Activated naive CD8-positive, alpha-beta T cell (primary cell): ENCODE measurements around the gene HSP90AB1.
A peak's percentile ranks its signal among the peaks of the same experiment; 100 is the strongest.
"Not testable (repeated sequence)": the region's sequence is repeated elsewhere in the genome, so short reads cannot be mapped to it uniquely, and the experiment has no call there.

ENCODE experiments used
- H3K27ac Mint-ChIP-seq: one replicate; pipeline ENCODE4 v1.8.0; 2021; ENCODE audit warnings: mixed read lengths
- H3K27me3 Mint-ChIP-seq: one replicate; pipeline ENCODE4 v1.8.0; 2021; ENCODE audit warnings: mixed read lengths
- H3K36me3 Mint-ChIP-seq: one replicate; pipeline ENCODE4 v1.8.0; 2021; ENCODE audit warnings: mixed read lengths
- H3K4me1 Mint-ChIP-seq: one replicate; pipeline ENCODE4 v1.8.0; 2021; ENCODE audit warnings: low read depth, mixed read lengths
- H3K4me3 Mint-ChIP-seq: one replicate; pipeline ENCODE4 v1.8.0; 2021; ENCODE audit warnings: mild to moderate bottlenecking, mixed read lengths
- H3K9me3 Mint-ChIP-seq: one replicate; pipeline ENCODE4 v1.8.0; 2021; ENCODE audit warnings: low read depth, mixed read lengths

The HSP90AB1 gene

DNA sequence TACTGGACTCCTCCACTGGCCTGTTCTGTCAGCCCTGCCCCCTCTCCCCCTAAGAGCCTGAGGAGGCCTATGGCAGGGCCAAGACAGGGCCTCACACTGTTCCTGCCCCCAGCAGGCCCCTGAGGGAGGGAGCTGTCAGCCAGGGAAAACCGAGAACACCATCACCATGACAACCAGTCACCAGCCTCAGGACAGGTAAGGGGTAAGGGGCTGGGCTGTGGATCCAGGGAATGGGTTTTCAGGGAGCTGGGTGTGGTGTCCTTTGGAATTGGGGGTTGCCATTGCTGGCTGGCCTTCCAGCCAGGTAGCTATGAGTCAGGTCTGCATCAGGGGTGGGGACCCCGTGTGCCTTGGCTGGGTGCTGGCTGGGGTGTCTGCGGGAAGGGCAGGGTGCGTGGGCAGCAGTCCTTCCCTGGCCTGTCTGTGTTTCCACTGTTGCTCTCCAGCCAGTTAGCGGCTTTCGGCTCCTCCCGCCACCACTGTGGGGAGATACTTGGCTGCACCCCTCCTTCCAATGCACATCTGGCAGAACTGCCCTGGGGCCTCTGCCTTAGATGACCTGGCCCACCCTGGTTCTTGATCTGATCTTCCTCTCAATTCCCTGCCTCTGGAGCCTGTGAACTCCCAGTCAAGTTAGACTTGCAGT is 19.6 kb upstream of the HSP90AB1 start:
- peaks cover 5% of the 10 kb centered on the region for H3K36me3 Mint-ChIP-seq
- H3K27ac Mint-ChIP-seq: no peak overlapping the region
- peaks cover 18% of the 10 kb centered on the region for H3K4me1 Mint-ChIP-seq
- no peaks in the 10 kb centered on the region for H3K9me3 Mint-ChIP-seq
- no peak overlapping the region for H3K4me3 Mint-ChIP-seq
- no peaks in the 10 kb centered on the region for H3K27me3 Mint-ChIP-seq

- peaks cover 9% of the 10 kb centered on the region for H3K36me3 Mint-ChIP-seq
- no peak overlapping the region for H3K27ac Mint-ChIP-seq
- no peak overlapping the region for H3K4me3 Mint-ChIP-seq
- no peaks in the 10 kb centered on the region for H3K27me3 Mint-ChIP-seq
- peaks cover 14% of the 10 kb centered on the region for H3K4me1 Mint-ChIP-seq
- no peaks in the 10 kb centered on the region for H3K9me3 Mint-ChIP-seq
Measured at GRCh38 chr6:44228031-44228430, 18.9 kb upstream of the HSP90AB1 start.

- no peaks in the 10 kb centered on the region for H3K27me3 Mint-ChIP-seq
- no peaks in the 10 kb centered on the region for H3K9me3 Mint-ChIP-seq
- H3K36me3 Mint-ChIP-seq: peaks cover 9% of the 10 kb centered on the region
- H3K4me3 Mint-ChIP-seq: no peak overlapping the region
- H3K27ac Mint-ChIP-seq: no peak overlapping the region
- peaks cover 13% of the 10 kb centered on the region for H3K4me1 Mint-ChIP-seq
Measured at GRCh38 chr6:44228433-44228832, 18.5 kb upstream of the HSP90AB1 start.

DNA sequence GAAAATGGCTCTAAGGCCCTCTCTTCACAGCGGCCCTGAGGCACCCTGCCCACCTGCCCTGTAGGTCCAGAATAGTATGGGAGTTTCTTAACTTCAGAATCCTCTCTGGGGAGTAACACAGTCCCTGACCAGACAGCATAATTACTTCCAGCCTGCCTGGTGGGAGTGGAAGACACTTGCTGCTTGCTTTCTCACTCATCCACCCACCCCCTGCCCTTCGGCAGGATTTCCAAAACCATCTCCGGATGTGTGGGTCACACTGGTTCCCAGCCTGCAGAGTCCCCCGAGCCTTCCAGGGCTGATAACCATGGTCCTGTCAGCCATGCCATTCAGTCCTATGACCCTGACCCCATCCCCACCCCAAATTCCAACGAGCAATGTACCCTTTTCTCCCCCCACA is 18.1 kb upstream of the HSP90AB1 start:
- Mint-ChIP-seq H3K4me3 (no peak overlapping the region), H3K9me3 (no peaks in the 10 kb centered on the region), H3K36me3 (peaks cover 9% of the 10 kb centered on the region), H3K27me3 (no peaks in the 10 kb centered on the region), H3K27ac (no peak overlapping the region), H3K4me1 (peaks cover 17% of the 10 kb centered on the region)

DNA sequence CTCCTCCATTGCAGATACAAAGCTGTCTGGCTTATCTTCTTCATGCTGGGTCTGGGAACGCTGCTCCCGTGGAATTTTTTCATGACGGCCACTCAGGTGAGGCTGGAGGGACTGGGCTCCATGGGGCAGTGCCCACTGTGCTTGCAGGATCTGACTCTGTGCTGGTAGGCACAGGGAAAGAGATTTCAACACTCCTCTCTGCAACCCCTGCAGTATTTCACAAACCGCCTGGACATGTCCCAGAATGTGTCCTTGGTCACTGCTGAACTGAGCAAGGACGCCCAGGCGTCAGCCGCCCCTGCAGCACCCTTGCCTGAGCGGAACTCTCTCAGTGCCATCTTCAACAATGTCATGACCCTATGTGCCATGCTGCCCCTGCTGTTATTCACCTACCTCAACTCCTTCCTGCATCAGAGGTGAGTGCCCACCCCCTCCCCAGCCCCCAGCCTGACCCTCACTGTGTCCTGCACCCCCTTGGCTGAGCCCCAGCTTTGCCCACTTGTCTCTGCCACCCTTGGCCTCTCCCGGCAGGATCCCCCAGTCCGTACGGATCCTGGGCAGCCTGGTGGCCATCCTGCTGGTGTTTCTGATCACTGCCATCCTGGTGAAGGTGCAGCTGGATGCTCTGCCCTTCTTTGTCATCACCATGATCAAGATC is 17.4 kb upstream of the HSP90AB1 start:
- H3K27me3 Mint-ChIP-seq: no peaks in the 10 kb centered on the region
- H3K4me1 Mint-ChIP-seq: peaks cover 13% of the 10 kb centered on the region
- no peaks in the 10 kb centered on the region for H3K9me3 Mint-ChIP-seq
- H3K36me3 Mint-ChIP-seq: peaks cover 9% of the 10 kb centered on the region
- H3K27ac Mint-ChIP-seq: no peak overlapping the region
- no peak overlapping the region for H3K4me3 Mint-ChIP-seq

DNA sequence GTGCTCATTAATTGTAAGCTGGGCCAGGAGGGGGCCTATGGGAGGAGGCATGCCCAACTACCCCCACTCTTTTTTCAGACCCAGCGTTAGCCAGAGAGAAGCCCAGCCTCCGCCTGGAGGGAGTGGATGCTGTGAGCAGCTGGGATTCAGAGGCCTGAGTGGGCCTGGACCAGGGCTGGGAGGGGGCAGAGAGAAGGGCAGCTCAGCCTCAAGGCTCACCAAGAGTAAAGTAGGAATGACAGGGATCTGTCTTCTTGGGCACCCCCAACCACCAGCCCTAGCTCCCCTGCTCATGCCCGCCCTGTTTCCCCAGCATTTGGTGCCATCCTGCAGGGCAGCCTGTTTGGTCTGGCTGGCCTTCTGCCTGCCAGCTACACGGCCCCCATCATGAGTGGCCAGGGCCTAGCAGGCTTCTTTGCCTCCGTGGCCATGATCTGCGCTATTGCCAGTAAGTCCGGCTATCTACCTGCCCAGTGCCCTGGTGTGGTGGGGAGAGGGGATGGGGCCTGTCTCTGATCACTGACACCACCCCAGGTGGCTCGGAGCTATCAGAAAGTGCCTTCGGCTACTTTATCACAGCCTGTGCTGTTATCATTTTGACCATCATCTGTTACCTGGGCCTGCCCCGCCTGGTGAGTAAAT is 16.7 kb upstream of the HSP90AB1 start:
- Mint-ChIP-seq H3K27me3 (no peaks in the 10 kb centered on the region), H3K36me3 (peaks cover 9% of the 10 kb centered on the region), H3K4me3 (no peak overlapping the region), H3K27ac (no peak overlapping the region), H3K9me3 (no peaks in the 10 kb centered on the region), H3K4me1 (peaks cover 8% of the 10 kb centered on the region)

GRCh38 chr6:44231426-44231825 is 15.5 kb upstream of the HSP90AB1 start:
- not testable (repeated sequence) for H3K36me3 Mint-ChIP-seq, H3K27ac Mint-ChIP-seq, H3K27me3 Mint-ChIP-seq, H3K9me3 Mint-ChIP-seq, H3K4me3 Mint-ChIP-seq, H3K4me1 Mint-ChIP-seq

GRCh38 chr6:44232676-44233566 is 14.0 kb upstream of the HSP90AB1 start:
- Mint-ChIP-seq H3K4me1 (peaks cover 16% of the 10 kb centered on the region), H3K9me3 (no peaks in the 10 kb centered on the region), H3K4me3 (no peak overlapping the region), H3K27ac (no peak overlapping the region), H3K36me3 (peaks cover 9% of the 10 kb centered on the region), H3K27me3 (no peaks in the 10 kb centered on the region)

DNA sequence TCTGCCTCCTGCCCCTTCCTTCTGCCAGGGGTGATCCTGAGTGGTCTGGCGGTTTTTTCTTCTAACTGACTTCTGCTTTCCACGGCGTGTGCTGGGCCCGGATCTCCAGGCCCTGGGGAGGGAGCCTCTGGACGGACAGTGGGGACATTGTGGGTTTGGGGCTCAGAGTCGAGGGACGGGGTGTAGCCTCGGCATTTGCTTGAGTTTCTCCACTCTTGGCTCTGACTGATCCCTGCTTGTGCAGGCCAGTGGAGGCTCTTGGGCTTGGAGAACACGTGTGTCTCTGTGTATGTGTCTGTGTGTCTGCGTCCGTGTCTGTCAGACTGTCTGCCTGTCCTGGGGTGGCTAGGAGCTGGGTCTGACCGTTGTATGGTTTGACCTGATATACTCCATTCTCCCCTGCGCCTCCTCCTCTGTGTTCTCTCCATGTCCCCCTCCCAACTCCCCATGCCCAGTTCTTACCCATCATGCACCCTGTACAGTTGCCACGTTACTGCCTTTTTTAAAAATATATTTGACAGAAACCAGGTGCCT is 13.3 kb upstream of the HSP90AB1 start:
- no peak overlapping the region for H3K27ac Mint-ChIP-seq
- peaks cover 9% of the 10 kb centered on the region for H3K36me3 Mint-ChIP-seq
- H3K9me3 Mint-ChIP-seq: no peaks in the 10 kb centered on the region
- peaks cover 23% of the 10 kb centered on the region for H3K4me1 Mint-ChIP-seq
- H3K4me3 Mint-ChIP-seq: no peak overlapping the region
- H3K27me3 Mint-ChIP-seq: no peaks in the 10 kb centered on the region

GRCh38 chr6:44234101-44235025 is 12.5 kb upstream of the HSP90AB1 start:
- Mint-ChIP-seq H3K36me3 (peaks cover 9% of the 10 kb centered on the region), H3K4me1 (peaks cover 26% of the 10 kb centered on the region), H3K27me3 (no peaks in the 10 kb centered on the region), H3K9me3 (no peaks in the 10 kb centered on the region), H3K27ac (no peak overlapping the region), H3K4me3 (no peak overlapping the region)

DNA sequence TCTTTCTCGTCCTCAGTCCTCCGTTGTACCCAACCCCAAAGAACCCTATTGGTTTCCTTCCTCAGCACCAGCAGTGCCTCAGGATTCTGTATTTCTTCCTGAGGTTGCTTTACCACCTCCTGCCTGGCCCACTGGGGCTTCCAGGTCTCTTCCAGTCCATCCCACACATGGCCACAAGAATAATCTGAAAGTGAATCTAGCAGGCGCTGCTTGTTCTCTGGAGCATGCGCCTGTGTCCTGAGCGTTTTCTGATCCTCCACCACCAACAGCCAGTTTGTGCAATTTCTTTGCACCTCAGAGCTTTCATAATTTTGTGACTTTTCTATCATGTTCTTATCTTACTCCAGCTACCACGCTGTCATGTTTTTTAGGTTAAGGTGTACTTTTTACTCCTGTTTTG is 11.6 kb upstream of the HSP90AB1 start:
- Mint-ChIP-seq H3K9me3 (no peaks in the 10 kb centered on the region), H3K4me3 (no peak overlapping the region), H3K27me3 (no peaks in the 10 kb centered on the region), H3K36me3 (peaks cover 9% of the 10 kb centered on the region), H3K27ac (no peak overlapping the region), H3K4me1 (peaks cover 26% of the 10 kb centered on the region)

DNA sequence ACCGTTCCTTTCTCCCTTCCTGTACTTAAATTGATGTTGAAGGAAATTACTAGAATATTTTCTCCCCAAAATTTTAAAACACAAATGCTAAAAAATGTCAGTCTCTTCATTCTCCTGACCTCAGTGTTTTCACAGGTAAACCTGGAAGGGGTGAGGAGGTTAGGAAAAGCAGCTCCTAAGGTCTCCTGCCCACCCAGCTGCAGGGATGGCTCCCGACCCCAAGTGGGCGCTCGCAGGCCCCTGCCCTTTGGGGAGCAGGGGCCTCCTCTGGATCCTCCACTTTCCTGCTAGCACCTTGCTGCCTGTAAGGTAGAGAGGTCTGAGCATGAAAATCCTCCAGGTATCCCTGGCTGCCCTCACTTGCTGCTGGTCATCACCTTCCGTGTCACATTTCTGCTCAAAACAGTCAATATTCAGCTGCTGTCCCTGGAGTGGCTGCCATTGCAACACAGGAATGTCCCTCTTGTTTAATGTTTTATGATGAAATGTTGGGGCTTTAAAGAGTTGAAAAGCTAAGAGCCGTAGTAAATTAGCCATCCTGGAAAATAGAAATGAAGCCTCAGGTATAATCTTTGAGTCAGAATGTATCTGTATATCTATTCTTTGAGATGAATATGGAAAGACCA is 10.9 kb upstream of the HSP90AB1 start:
- H3K36me3 Mint-ChIP-seq: peaks cover 6% of the 10 kb centered on the region
- H3K27ac Mint-ChIP-seq: peak overlapping the region; percentile 34
- no peak overlapping the region for H3K4me3 Mint-ChIP-seq
- no peaks in the 10 kb centered on the region for H3K9me3 Mint-ChIP-seq
- H3K4me1 Mint-ChIP-seq: peaks cover 26% of the 10 kb centered on the region
- H3K27me3 Mint-ChIP-seq: no peaks in the 10 kb centered on the region

DNA sequence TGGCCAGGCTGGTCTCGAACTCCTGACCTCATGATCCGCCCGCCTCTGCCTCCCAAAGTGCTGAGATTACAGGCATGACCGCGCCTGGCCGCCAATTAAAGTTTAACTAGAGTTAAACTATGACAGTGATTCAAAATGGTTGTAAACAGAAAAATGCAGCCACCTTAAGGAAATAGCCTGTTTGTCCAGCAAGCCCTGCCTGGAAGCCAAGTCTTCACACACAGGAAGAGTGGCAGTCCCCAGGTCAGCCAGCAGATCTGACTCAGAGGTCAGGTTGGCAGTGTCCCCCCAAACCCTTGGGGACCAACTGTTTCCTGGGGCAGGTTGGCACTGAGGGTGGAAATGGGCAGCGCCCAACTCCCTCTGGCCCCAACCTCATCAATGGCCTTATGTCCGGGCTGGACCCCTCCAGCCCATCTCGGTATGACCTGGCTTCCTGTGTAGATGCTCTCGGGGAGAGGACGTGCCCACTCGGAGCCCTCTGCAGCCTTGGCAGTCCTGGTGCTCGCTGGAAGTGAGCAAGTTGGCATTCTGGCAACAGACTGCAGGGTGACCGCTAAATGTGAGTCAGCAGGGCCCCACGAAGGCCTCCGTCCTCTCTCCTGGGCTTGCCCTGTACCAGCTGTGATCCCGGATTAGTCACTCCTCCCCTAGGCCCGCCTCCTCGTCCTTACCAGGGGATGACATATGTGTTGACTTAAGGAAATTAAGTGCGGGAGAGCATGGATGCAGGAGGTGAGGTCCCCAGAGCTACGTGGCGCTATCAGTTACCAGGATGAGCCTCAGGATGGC is 9.7 kb upstream of the HSP90AB1 start:
- peak overlapping the region; percentile 93 for H3K27ac Mint-ChIP-seq
- H3K27me3 Mint-ChIP-seq: no peaks in the 10 kb centered on the region
- peak overlapping the region; percentile 86 for H3K4me3 Mint-ChIP-seq
- no peaks in the 10 kb centered on the region for H3K9me3 Mint-ChIP-seq
- H3K36me3 Mint-ChIP-seq: peaks cover 4% of the 10 kb centered on the region
- peaks cover 26% of the 10 kb centered on the region for H3K4me1 Mint-ChIP-seq
